GM12891 (cell line): Measurements from ENCODE around the gene GDF10.

Source experiments
- DNase-seq: peaks from one replicate; pipeline ENCODE4 v3.0.0; 2011; ENCODE audit warnings: low spot score; ENCODE audit not compliant: insufficient read length
- FAIRE-seq: peaks from 2 replicates; lab custom pipeline; 2011; peaks lifted over from hg19 to GRCh38; lab: Jason Lieb, UNC
- PAX5 ChIP-seq: IDR thresholded peaks from 2 replicates; pipeline ENCODE4 v1.6.1; 2011; ENCODE audit warnings: low read length, moderate library complexity, mild to moderate bottlenecking; ENCODE audit not compliant: insufficient read depth, severe bottlenecking
- POLR2A ChIP-seq: IDR thresholded peaks from 2 replicates; pipeline ENCODE4 v1.6.1; 2011; ENCODE audit warnings: low read depth, low read length, control low read depth
- POLR2AphosphoS5 ChIP-seq: IDR thresholded peaks from 2 replicates; pipeline ENCODE4 v1.6.1; 2011; ENCODE audit warnings: low read depth, low read length, control low read depth
- POU2F2 ChIP-seq: IDR thresholded peaks from 2 replicates; pipeline ENCODE4 v1.6.1; 2011; ENCODE audit warnings: low read depth, mild to moderate bottlenecking, control low read depth, low read length, moderate library complexity
- SPI1 ChIP-seq: IDR thresholded peaks from 2 replicates; pipeline ENCODE4 v1.6.1; 2011; ENCODE audit warnings: low read depth, low read length, control low read depth
- TAF1 ChIP-seq: IDR thresholded peaks from 2 replicates; pipeline ENCODE4 v1.6.1; 2011; ENCODE audit warnings: low read depth, low read length, control low read depth

Gene GDF10

GRCh38 chr10:47257396-47258120 is 42.4 kb upstream of the GDF10 start:
- TF ChIP-seq SPI1: peak; percentile 72
- no peak for TF ChIP-seq POU2F2
- TF ChIP-seq POLR2AphosphoS5: no peak
- FAIRE-seq (no peak), DNase-seq (no peak)

GRCh38 chr10:47258921-47259320 is 41.1 kb upstream of the GDF10 start:
- FAIRE-seq (no peak), DNase-seq (no peak)
- TF ChIP-seq PAX5: no peak
- no peak for TF ChIP-seq POLR2AphosphoS5

GRCh38 chr10:47259466-47259865 is 40.5 kb upstream of the GDF10 start:
- DNase-seq (no peak), FAIRE-seq (no peak)
- TF ChIP-seq POLR2AphosphoS5 (no peak), SPI1 (no peak), POU2F2 (no peak)

GRCh38 chr10:47260505-47261111 is 39.4 kb upstream of the GDF10 start:
- FAIRE-seq: no peak
- no peak for TF ChIP-seq POU2F2
- TF ChIP-seq TAF1: no peak
- TF ChIP-seq PAX5: no peak
- no peak for TF ChIP-seq POLR2AphosphoS5
- TF ChIP-seq SPI1: no peak
- TF ChIP-seq POLR2A: no peak
- DNase-seq: no peak

- FAIRE-seq (no peak), DNase-seq (peak; percentile 41)
- TF ChIP-seq POLR2AphosphoS5 (no peak), SPI1 (peak; percentile 93), TAF1 (no peak), PAX5 (no peak), POLR2A (no peak), POU2F2 (no peak)
Observed at GRCh38 chr10:47261121-47261520, 38.9 kb upstream of the GDF10 start.

- TF ChIP-seq SPI1: no peak
- no peak for TF ChIP-seq POLR2A
- TF ChIP-seq POU2F2: no peak
- no peak for TF ChIP-seq TAF1
- no peak for TF ChIP-seq POLR2AphosphoS5
- no peak for TF ChIP-seq PAX5
- DNase-seq (no peak), FAIRE-seq (no peak)
Observed at GRCh38 chr10:47261556-47261955, 38.4 kb upstream of the GDF10 start.

GRCh38 chr10:47262606-47263533 is 37.1 kb upstream of the GDF10 start:
- TF ChIP-seq SPI1 (no peak), POLR2AphosphoS5 (no peak), TAF1 (no peak), POU2F2 (no peak), PAX5 (no peak), POLR2A (no peak)
- FAIRE-seq (no peak), DNase-seq (no peak)

GRCh38 chr10:47264797-47265281 is 35.2 kb upstream of the GDF10 start:
- DNase-seq (no peak), FAIRE-seq (no peak)
- no peak for TF ChIP-seq TAF1
- no peak for TF ChIP-seq PAX5

GRCh38 chr10:47266602-47267001 is 33.4 kb upstream of the GDF10 start:
- FAIRE-seq (no peak), DNase-seq (no peak)
- TF ChIP-seq POU2F2 (no peak), PAX5 (no peak), TAF1 (no peak), POLR2A (no peak), SPI1 (no peak), POLR2AphosphoS5 (no peak)

GRCh38 chr10:47268696-47269095 is 31.3 kb upstream of the GDF10 start:
- FAIRE-seq (no peak), DNase-seq (no peak)
- no peak for TF ChIP-seq POLR2A
- no peak for TF ChIP-seq TAF1
- TF ChIP-seq POLR2AphosphoS5: no peak
